HepG2 (cell line): ENCODE data around the gene ARAP1. TPM values are rescaled to one million over a fixed set of nuclear protein-coding genes. Genes with fewer than 3 reads are reported as not detected.

Experiments used
- AKAP8 ChIP-seq: sonication (generic); formaldehyde crosslinking; IDR thresholded peaks from 2 replicates; pipeline ENCODE4 v1.5.1; 2020; ENCODE audit warnings: mild to moderate bottlenecking, missing genetic modification reagents
- ARNT2 ChIP-seq: sonication (generic); formaldehyde crosslinking; IDR thresholded peaks from 2 replicates; pipeline ENCODE4 v1.8.0; 2022; ENCODE audit warnings: mild to moderate bottlenecking, low read depth, missing genetic modification reagents, moderate library complexity
- GZF1 ChIP-seq: sonication (generic); formaldehyde crosslinking; IDR thresholded peaks from 2 replicates; pipeline ENCODE4 v1.5.1; 2020; ENCODE audit warnings: mild to moderate bottlenecking, missing genetic modification reagents
- ISX ChIP-seq: sonication (generic); formaldehyde crosslinking; conservative IDR thresholded peaks from 2 replicates; pipeline ENCODE4 v1.5.0; 2020; ENCODE audit warnings: missing genetic modification reagents
- JUND ChIP-seq: sonication (generic); formaldehyde crosslinking; IDR thresholded peaks from 2 replicates; pipeline ENCODE4 v1.8.0; 2022; ENCODE audit warnings: mild to moderate bottlenecking, missing genetic modification reagents
- KAT2B ChIP-seq: fragments of 150-350 bp; IDR thresholded peaks from 2 replicates; pipeline ENCODE4 v1.6.1; 2014; ENCODE audit warnings: low read depth, low read length, borderline replicate concordance
- NCOR1 ChIP-seq: fragments of 200-600 bp; sonication (generic); IDR thresholded peaks from 2 replicates; pipeline ENCODE4 v1.7.0; 2017; ENCODE audit warnings: antibody characterized with exemption, low read length, borderline replicate concordance
- NFIB ChIP-seq: sonication (generic); formaldehyde crosslinking; IDR thresholded peaks from 2 replicates; pipeline ENCODE4 v1.9.0; 2021; ENCODE audit warnings: missing genetic modification reagents, mild to moderate bottlenecking, borderline replicate concordance
- PHF21A ChIP-seq: sonication (generic); formaldehyde crosslinking; IDR thresholded peaks from 2 replicates; pipeline ENCODE4 v1.5.0; 2020; ENCODE audit warnings: mild to moderate bottlenecking, missing genetic modification reagents
- PRMT3 ChIP-seq: sonication (generic); formaldehyde crosslinking; IDR thresholded peaks from 2 replicates; pipeline ENCODE4 v1.8.1; 2022; ENCODE audit warnings: low read depth, mild to moderate bottlenecking, moderate library complexity, missing genetic modification reagents, borderline replicate concordance
- REPIN1 ChIP-seq: sonication (generic); formaldehyde crosslinking; IDR thresholded peaks from 2 replicates; pipeline ENCODE4 v1.8.0; 2022; ENCODE audit warnings: missing genetic modification reagents, low read depth, mild to moderate bottlenecking, borderline replicate concordance
- SMYD3 ChIP-seq: sonication (generic); formaldehyde crosslinking; IDR thresholded peaks from 2 replicates; pipeline ENCODE4 v1.8.1; 2023; ENCODE audit warnings: mild to moderate bottlenecking, missing genetic modification reagents
- ZNF230 ChIP-seq: sonication (generic); formaldehyde crosslinking; IDR thresholded peaks from 2 replicates; pipeline ENCODE4 v1.4.0; 2020; ENCODE audit warnings: mild to moderate bottlenecking, missing genetic modification reagents
- ZNF24 ChIP-seq: fragments of 450-650 bp; IDR thresholded peaks from 2 replicates; pipeline ENCODE4 v1.6.1; 2017; ENCODE audit warnings: antibody characterized with exemption, mild to moderate bottlenecking
- ZNF282 ChIP-seq: fragments of 450-650 bp; IDR thresholded peaks from 2 replicates; pipeline ENCODE4 v1.6.1; 2018; ENCODE audit not compliant: partially characterized antibody
- ZNF451 ChIP-seq: sonication (generic); formaldehyde crosslinking; IDR thresholded peaks from 2 replicates; pipeline ENCODE4 v1.5.0; 2020; ENCODE audit warnings: mild to moderate bottlenecking, missing genetic modification reagents
- ZNF839 ChIP-seq: sonication (generic); formaldehyde crosslinking; IDR thresholded peaks from 2 replicates; pipeline ENCODE4 v1.4.0; 2020; ENCODE audit warnings: missing genetic modification reagents, mild to moderate bottlenecking, borderline replicate concordance
- polyA plus RNA-seq, 8 experiments: library from polyadenylated mRNA; depleted of rRNA in 3 of 8; stranded (reverse) in 7 of 8; unstranded in 1 of 8; fragments of >200 nt; fragmentation: Illumina TruSeq in 4 of 8; extraction: Trizol in 4 of 8; gene quantifications; 2 replicates each; pipeline versions ENCODE4 v1.2.1 to v1.2.3, GENCODE V29; 2011 to 2016; ENCODE audit warnings: low read depth in 4 of 8, missing spikeins in 1 of 8, mixed read lengths in 1 of 8; ENCODE audit not compliant: insufficient read depth in 1 of 8
- total RNA-seq, 5 experiments: library from RNA; depleted of rRNA; stranded (reverse); fragments of >200 nt; fragmentation: Illumina TruSeq; extraction: Trizol; gene quantifications; 2 replicates each; pipeline ENCODE4 v1.2.3, GENCODE V29; 2016; ENCODE audit warnings: low read depth in 1 of 5
- TF ChIP-seq, protein P1 (sequence below): sonication (generic); formaldehyde crosslinking; IDR thresholded peaks from 2 replicates; pipeline ENCODE4 v1.5.0; 2020; ENCODE audit warnings: mild to moderate bottlenecking, missing genetic modification reagents
- TF ChIP-seq, protein P2 (sequence below): sonication (generic); formaldehyde crosslinking; IDR thresholded peaks from 2 replicates; pipeline ENCODE4 v1.8.0; 2022; ENCODE audit warnings: mild to moderate bottlenecking, missing genetic modification reagents; ENCODE audit not compliant: insufficient replicate concordance
- TF ChIP-seq, protein P3 (sequence below): IDR thresholded peaks from 2 replicates; pipeline ENCODE4 v1.6.1; 2016; ENCODE audit warnings: missing compliant biosample characterization, missing genetic modification reagents, borderline replicate concordance
- TF ChIP-seq, protein P4 (sequence below): sonication (generic); formaldehyde crosslinking; IDR thresholded peaks from 2 replicates; pipeline ENCODE4 v1.5.0; 2020; ENCODE audit warnings: missing genetic modification reagents

Gene ARAP1
- total and polyA plus RNA-seq, 2 of the 13 experiments (the other 11 are each of a cell fraction or from before 2014, with no cell fraction given), result 43.2 to 55.5 TPM

DNA sequence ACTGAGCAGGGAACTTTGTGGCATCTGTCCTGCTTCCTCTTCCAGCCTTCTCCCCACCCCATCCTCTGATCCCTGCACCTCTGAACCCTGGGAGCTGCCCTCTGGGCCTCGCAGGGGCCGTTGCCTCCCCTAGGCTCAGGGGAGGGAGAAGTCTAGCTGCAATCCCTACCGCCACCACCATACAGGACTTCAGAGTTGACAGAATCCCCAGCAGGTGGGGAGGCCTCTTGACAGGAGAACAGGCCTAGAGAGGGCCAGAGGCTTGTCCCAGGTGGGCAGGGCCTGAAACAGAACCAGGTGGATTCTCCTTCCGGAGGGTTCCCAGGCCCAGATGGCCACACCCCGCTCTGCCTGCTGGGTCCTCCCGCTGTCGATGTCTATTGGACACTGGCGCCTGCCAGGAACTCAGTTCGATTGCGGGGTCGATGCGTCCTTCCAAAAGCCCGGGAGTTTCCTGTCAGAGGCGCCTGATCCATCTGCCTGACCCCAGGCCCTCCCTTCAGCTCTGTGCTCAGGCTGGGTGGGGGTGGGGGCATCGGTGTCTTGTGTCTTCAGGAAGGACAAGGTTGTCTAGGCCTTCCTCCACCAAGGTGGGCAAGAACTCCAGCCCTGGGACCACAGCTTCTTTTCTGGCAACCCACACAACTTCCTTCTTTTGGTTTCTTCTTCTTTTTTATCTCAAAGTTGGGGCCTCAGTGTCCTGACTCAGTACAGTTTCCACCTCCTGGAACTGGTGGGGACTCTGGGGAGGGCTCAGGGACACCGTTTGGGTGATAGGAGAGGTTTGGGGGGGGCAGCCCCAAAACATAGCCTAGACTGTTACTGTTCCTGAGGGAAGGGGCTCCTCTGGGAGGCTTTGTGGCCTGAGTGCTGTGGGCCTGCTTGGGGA is 35.3 kb upstream of the ARAP1 start (continued):
- TF ChIP-seq, protein P1, sequence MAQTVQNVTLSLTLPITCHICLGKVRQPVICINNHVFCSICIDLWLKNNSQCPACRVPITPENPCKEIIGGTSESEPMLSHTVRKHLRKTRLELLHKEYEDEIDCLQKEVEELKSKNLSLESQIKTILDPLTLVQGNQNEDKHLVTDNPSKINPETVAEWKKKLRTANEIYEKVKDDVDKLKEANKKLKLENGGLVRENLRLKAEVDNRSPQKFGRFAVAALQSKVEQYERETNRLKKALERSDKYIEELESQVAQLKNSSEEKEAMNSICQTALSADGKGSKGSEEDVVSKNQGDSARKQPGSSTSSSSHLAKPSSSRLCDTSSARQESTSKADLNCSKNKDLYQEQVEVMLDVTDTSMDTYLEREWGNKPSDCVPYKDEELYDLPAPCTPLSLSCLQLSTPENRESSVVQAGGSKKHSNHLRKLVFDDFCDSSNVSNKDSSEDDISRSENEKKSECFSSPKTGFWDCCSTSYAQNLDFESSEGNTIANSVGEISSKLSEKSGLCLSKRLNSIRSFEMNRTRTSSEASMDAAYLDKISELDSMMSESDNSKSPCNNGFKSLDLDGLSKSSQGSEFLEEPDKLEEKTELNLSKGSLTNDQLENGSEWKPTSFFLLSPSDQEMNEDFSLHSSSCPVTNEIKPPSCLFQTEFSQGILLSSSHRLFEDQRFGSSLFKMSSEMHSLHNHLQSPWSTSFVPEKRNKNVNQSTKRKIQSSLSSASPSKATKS (CRISPR knock-in tag), result no peak
- TF ChIP-seq ISX, result no peak
- TF ChIP-seq GZF1 (CRISPR knock-in tag), result peak; percentile 64; the same call in 1 of the 2 replicates
- 0 out of 2 replicates have a peak, but pooled peaks have one; percentile 31 for TF ChIP-seq AKAP8 (CRISPR knock-in tag)
- no peak for TF ChIP-seq ZNF451
- TF ChIP-seq ZNF24, result no peak
- TF ChIP-seq JUND (CRISPR knock-in tag), result no peak
- no peak for TF ChIP-seq PRMT3 (CRISPR knock-in tag)
- no peak for TF ChIP-seq ARNT2
- TF ChIP-seq NFIB, result no peak
- no peak; the same call in 1 of the 2 replicates for TF ChIP-seq REPIN1 (CRISPR knock-in tag)
- TF ChIP-seq, protein P2, sequence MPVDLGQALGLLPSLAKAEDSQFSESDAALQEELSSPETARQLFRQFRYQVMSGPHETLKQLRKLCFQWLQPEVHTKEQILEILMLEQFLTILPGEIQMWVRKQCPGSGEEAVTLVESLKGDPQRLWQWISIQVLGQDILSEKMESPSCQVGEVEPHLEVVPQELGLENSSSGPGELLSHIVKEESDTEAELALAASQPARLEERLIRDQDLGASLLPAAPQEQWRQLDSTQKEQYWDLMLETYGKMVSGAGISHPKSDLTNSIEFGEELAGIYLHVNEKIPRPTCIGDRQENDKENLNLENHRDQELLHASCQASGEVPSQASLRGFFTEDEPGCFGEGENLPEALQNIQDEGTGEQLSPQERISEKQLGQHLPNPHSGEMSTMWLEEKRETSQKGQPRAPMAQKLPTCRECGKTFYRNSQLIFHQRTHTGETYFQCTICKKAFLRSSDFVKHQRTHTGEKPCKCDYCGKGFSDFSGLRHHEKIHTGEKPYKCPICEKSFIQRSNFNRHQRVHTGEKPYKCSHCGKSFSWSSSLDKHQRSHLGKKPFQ (CRISPR knock-in tag), result no peak
- peak; percentile 87 for TF ChIP-seq PHF21A
- TF ChIP-seq ZNF282, result no peak
- peak; percentile 84 for TF ChIP-seq KAT2B
- peak; percentile 88 for TF ChIP-seq ZNF230 (CRISPR knock-in tag)
- TF ChIP-seq, protein P3, sequence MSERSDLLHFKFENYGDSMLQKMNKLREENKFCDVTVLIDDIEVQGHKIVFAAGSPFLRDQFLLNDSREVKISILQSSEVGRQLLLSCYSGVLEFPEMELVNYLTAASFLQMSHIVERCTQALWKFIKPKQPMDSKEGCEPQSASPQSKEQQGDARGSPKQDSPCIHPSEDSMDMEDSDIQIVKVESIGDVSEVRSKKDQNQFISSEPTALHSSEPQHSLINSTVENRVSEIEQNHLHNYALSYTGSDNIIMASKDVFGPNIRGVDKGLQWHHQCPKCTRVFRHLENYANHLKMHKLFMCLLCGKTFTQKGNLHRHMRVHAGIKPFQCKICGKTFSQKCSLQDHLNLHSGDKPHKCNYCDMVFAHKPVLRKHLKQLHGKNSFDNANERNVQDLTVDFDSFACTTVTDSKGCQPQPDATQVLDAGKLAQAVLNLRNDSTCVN (CRISPR knock-in tag), result peak; percentile 28; the same call in 1 of the 2 replicates
- TF ChIP-seq, protein P4, sequence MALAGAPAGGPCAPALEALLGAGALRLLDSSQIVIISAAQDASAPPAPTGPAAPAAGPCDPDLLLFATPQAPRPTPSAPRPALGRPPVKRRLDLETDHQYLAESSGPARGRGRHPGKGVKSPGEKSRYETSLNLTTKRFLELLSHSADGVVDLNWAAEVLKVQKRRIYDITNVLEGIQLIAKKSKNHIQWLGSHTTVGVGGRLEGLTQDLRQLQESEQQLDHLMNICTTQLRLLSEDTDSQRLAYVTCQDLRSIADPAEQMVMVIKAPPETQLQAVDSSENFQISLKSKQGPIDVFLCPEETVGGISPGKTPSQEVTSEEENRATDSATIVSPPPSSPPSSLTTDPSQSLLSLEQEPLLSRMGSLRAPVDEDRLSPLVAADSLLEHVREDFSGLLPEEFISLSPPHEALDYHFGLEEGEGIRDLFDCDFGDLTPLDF (CRISPR knock-in tag), result peak; percentile 74; the same call in 1 of the 2 replicates
- TF ChIP-seq ZNF839 (CRISPR knock-in tag), result no peak
- TF ChIP-seq SMYD3 (CRISPR knock-in tag), result no peak
- peak; percentile 51; the same call in 1 of the 2 replicates for TF ChIP-seq NCOR1
